NOMO-1 treated with dmso at 0.1 percent for 144 hours (cell line): Measurements from ENCODE around the gene NPR3.

Experiments used
- DNase-seq: peaks from one replicate; lab custom pipeline; 2025; ENCODE audit not compliant: unreplicated experiment; lab: John Stamatoyannopoulos, UW

Gene NPR3, protein sequence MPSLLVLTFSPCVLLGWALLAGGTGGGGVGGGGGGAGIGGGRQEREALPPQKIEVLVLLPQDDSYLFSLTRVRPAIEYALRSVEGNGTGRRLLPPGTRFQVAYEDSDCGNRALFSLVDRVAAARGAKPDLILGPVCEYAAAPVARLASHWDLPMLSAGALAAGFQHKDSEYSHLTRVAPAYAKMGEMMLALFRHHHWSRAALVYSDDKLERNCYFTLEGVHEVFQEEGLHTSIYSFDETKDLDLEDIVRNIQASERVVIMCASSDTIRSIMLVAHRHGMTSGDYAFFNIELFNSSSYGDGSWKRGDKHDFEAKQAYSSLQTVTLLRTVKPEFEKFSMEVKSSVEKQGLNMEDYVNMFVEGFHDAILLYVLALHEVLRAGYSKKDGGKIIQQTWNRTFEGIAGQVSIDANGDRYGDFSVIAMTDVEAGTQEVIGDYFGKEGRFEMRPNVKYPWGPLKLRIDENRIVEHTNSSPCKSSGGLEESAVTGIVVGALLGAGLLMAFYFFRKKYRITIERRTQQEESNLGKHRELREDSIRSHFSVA

DNA sequence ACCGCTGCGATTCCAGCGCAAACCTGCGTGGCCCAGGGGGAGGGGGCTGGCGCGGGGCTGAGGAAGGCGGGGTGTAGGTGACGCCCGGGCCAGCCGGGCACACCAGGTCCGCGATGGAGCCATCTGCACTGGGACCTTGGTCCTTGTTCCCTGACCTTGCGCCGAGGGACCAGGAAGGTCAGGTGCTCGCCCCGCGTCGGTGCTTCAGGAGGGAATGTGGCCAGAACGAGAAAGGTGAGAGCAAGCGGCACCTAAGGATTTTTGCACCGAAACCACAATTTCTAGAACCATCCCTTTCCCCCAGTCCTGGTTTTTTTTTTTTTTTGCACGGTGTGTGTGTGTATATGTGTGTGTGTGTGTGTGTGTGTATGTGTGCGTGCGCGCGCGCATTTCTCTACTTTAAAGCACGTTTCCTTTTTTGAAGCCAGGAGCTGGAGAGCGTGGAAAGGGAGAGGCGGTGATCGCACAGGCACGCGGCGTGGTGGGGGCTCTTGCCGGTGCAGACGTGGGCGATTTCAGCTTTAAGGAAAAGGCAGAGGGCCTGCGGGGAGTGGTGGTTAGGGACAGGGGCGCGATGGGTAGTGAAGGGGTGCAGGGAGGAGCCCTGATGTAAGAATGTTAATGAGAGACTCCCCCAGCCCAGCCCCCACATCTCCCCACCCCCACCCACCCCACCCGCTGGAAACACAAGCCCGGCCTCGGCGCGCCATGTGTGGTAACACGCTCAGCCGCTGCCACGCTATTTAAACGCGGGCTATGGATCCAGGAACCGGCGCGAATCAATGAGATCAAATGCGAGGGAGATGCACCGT, at the start of gene NPR3:
TSS of gene NPR3 (plus strand) at position 772 of the 812 bp plus-strand sequence. CDS start 456 bp downstream, outside the sequence.
- no peak for DNase-seq

DNA sequence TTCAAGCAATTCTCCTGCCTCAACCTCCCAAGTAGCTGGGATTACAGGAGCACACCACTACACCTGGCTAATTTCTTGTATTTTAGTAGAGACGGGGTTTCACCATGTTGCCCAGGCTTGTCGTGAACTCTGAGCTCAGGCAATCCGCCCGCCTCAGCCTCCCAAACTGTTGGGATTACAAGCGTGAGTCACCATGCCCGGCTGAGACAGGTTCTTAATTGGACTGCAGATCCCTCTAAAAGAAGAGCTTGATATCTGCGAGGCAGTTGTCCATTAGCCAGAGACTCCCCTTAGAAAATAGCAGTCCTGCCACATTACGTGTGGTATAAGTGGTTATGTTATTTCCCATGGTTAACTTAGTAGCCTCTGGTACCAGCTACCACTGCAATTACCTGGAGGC, 46.6 kb upstream of the NPR3 start:
- DNase-seq, result no peak

DNA sequence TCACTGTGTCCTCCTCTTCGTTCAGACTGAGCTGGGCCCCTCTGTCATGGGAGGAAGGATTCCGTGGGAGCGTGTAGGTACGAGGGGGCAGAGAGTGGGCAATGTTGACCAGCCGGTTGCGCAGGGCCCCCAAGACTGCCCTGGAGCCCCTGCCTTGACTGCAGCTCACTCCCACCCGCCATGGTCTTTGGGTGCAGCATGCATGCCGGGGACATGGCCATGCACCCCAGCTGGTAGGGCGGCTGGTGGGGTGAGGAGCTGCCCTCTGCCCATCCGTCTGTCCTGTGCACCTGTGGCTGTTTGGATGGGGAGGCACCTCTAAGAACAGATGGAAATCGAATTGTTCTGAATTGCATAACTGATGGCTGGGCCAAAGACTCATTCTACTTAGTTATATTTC, 42.6 kb upstream of the NPR3 start:
- DNase-seq, result no peak

DNA sequence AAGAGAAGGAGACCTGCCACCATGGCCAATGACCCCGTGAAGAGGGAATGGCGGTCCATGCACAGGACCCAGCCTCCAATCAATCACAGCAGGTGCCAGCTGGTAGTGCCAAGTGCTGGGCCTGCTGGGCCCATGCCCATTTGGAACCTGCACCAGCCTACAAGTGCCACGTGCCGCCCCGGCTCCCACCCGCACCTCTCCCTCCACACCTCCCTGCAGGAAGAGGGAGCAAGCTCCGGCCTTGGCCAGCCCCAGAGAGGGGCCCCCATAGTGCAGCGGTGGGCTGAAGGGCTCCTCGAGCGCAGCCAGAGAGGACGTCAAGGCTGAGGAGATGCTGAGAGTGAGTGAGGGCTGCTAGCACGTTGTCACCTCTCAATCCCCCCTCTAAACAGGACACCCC, 37.8 kb upstream of the NPR3 start:
- DNase-seq, result no peak

DNA sequence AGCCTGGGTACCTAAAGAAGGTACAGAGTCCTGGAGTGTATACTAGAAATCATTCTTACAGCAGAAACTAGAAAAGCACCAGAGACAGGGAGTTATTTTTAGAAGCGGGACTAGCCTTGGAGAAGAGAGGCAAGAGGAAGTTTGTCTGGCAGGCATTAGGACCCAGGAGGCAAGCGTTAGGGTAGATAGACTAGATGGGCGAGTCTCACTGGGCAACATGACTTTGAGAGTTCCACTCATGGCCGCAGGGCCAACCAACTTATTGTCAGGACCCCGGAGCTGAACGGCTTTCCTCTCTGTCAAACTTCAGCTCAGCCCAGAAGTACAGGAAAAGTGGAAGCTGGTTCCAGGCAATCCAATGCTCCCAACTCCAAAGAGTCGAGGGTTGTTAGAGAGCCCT, 34.1 kb upstream of the NPR3 start:
- peak; percentile 11 for DNase-seq

DNA sequence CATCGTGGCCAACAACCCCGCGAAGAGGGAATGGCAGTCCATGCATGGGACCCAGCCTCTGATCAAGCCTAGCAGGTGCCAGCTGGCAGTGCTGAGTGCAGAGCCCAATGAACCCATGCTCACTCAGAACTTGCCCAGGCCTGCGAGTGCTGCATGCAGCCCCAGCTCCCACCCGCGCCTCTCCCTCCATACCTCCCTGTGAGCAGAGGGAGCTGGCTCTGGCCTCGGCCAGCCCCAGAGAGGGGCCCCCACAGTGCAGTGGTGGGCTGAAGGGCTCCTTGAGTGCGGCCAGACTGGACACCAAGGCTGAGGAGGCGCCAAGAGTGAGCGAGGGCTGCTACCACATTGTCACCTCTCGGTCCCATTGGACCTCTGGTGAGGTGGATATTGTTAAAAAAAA, 32.6 kb upstream of the NPR3 start:
- DNase-seq, result no peak

DNA sequence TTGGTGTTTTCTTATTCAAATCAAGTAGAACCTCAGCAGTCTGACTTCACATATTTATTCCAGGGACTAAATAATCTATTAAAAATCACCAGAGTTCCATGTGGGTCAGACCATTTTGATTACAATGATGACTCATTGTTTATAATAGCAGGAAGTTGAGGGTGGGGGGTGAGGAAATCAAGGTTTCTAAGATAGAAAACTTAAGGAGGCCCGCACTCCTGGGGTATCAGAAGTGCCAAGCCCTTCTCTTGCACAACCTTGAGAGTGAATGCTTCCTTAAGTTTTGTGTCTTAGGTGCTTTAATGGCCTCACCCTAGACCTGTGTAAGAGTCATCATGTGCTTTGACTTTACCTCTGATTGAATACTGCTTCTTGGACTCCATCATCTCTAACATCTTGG, 31.9 kb upstream of the NPR3 start:
- peak; percentile 9 for DNase-seq

DNA sequence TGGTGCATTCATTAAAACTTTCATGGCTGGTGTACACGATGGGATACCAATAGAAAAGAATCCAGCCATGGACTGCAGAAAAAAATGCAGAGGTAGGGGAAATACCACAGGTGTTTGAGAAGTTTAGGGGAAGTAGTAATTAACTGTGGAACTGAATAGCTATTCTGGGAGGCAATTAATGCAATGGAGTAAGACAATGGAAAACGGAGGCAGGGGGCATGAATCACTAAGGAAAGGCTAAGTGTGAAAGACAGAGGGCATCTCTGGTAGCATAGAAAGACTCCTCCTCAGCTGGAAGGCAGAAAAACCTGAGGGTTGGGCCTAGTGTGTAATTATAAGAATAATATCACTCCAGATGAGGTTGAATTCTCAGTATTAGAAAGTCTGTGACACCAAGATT, 30.9 kb upstream of the NPR3 start:
- DNase-seq, result no peak

DNA sequence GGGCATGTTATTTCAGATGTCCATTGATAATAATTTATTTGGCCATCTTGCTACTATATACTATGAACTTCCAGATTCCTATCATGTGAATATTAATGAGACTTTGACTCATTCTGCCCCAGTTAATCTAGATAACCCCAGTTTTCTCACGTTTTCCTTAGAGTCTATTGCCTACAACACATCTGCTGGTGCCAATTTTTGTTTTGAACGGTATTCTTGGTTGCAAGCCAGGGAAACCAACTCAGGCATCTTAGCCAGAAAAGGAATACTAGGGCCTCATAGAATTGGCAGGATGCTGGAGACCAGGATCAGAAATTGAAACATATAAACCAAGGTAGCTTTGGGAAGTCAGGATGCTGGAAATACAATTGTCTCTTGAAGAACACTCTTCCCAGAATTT, 28.0 kb upstream of the NPR3 start:
- no peak for DNase-seq

DNA sequence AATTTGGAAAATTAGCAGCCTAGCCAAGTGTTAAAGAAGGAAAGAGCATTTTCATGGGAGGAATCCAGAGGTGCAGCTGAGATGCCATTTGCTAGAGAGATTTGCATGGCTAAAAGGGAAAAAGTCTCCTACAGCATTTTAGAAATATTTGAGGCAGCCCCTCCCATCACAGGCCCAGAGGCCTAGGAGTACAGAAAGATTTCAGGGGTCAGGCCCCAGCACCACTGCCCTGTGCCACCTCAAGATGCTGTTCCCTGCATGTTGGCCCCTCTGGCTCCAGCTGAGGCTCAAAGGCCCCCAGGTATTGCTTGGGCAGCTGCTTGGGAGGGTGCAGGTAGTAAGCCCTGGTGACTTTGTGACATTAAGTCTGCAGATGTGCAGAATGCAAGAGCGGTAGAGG, 26.9 kb upstream of the NPR3 start:
- DNase-seq, result no peak

DNA sequence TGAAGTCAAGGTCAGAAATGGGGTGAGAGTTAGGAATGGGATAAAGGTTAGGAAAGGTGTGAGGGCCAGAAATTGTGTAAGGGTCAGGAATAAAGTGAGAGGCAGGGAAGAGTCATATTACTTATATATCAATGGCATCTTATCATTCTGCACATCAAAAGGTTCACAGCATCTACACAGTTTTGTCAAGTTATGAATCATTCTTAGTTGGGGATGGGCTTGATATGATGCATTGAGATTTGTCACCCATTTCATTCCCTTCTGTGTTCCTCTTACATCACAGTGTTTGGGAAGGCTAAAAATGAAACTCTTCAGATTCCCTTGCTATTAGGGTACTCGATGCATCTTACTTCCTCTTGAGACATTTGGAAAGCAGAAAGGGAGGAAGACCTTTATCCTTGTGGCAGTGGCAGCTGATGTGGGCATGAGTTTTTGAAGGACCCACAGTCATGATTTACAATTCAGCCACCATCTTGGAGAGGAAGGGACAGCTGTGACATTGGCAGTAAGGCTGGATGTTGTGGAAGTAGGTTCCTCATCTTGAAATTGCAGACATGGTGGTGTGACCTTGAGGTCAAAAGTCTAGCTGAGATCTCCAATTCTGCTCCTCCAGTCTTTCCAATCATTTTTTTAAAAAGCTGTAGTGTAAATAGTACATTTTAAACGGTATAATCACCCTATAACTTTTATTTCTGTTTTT, 24.2 kb upstream of the NPR3 start:
- no peak for DNase-seq

DNA sequence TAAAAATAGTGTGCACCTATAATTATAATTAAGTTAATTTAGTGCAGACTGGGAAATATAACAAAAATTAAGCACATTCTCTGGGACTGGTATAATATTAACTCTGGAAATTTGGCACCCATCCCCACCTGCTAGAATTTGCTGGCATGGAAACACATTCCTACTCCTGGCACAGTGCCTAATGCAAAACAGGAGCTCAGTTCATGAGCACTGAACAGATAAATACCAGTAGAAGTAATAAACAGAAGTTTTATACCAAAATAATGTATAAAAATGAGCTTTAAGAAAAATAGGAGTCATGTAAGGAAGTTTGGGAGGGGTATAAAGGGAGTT, 23.7 kb upstream of the NPR3 start:
- DNase-seq, result no peak

DNA sequence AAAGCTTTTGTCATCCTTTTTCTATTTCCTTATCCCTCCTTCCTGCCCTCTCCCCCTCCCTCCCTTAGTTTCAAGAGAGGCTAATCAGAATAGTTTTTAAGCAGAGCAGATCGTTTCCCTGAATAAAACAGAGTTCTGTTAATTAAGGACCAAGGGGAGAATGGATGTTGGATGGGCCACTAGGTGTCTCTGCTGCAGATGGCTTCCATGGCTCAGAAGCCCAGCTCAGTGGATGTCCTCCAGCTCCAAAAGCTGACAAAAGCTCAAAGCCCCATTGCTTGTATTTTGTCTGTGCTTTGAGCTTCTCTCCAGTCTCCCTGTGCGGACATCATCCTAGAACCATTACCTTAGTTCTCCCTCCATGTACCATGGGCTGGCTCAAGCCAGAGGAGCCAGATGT, 21.0 kb upstream of the NPR3 start:
- DNase-seq, result no peak

DNA sequence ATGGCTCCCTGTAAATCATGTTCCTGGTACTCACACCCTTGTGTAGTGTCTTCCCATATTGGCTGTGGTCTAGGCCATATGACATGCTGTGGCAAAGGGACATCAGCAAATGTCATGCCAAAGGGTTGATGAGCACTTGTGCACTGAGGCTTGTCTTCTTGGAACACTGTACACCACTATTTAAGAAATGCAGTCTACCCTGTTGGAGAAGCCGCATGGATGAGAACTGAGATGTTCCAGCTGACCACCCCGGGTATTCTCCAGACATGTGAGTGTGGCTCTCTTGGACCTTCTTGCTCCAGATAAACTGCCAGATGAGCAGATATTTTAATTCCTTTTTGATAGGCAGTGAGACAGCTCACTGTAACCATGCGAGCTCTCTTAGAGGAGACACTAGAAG, 20.5 kb upstream of the NPR3 start:
- DNase-seq, result no peak

DNA sequence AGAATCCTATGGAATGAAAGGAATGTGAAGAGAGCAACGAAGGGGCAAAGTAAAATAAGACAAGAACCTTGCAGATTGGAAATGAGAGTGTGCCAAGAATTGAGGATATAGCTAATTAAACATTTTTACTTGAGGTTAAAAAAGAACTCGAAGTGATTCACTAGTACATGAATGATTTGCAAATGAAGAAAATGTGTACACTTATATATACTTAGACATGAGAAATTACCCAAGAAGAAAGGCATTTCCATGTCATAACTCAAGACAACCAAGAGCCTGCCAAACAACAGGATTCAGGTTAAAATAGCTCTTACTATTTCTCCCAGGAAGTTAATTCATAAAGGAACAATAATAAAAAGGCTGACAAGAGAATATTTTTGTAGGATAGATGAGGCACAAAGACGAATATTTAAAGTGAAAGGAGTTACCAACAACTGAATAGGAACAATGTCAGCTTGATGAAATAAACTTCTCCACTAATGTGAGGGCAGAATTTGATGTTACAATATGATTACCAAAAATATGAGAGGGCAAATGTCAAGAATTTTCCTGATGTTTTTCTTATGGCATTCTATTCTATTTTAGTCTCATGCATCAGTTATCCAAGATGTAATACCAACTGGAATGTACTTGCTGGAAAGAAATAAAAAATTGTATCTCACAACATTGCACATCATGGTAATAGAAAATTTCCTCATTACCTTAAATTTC, 18.9 kb upstream of the NPR3 start:
- DNase-seq, result no peak

DNA sequence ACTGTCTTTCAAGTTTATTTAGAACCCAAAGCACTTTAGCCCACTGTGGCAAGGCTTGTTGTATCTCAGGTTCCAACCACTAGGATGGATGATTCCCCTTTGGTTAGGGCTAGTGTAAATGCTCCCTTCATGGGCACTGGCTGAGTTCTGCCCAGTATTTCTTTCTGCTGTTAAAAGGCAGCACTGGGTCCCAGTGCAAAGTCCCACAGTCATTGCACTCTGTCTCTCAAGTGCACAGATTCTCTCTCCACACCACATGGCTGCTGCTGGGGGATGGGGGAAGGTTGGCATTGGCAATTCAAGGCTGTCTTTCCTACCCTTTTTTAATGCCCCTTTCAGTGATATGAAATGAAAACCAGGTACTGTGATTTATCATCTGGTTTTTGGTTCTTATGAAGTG, 7.2 kb upstream of the NPR3 start:
- DNase-seq, result no peak

DNA sequence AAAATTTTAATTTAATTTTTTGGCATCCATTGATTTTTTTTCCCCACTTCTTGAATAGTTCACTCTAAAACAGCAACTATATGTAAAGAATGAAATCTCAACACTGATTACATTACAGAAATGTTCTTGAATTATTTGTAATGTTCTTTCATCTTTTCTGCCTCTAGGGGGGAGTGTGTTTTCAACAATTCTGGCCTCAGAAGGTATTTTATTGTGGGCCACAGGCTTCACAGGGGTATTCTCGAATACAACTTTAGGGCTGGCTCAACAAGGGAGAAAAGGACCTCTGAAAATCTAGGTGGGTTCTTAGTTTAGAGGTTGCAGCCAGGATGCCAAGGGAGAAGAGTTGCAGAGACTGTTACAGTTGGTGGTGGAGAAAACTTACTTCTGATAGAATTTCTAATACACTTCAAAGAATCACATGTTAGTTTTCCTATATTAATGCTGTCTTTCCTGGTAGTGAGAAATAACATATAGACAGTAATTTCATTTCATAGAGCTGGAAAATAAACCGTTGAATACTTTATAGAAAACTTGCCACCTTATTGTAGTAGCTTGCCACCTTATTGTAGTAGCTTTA, 3.6 kb upstream of the NPR3 start:
- DNase-seq, result no peak

DNA sequence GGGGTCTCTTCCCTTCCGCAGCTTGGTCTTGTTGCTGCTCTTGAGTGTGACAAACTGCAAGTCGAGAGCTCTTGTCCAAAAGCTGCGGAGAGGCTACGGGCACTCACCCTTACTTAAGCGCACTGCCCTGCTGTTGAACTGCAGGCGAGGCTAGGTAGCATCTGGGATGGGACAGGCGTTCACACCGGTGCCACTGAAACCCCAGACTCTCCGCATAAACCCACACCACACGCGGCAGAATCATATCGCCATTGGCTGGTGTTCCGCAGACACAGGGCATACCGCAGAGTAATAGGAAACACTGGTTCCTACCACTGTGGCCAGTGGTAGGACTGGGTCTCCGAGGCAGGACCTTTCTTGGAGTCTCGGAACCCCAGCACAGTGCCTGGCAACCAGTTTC, 2.2 kb upstream of the NPR3 start:
- DNase-seq, result no peak

DNA sequence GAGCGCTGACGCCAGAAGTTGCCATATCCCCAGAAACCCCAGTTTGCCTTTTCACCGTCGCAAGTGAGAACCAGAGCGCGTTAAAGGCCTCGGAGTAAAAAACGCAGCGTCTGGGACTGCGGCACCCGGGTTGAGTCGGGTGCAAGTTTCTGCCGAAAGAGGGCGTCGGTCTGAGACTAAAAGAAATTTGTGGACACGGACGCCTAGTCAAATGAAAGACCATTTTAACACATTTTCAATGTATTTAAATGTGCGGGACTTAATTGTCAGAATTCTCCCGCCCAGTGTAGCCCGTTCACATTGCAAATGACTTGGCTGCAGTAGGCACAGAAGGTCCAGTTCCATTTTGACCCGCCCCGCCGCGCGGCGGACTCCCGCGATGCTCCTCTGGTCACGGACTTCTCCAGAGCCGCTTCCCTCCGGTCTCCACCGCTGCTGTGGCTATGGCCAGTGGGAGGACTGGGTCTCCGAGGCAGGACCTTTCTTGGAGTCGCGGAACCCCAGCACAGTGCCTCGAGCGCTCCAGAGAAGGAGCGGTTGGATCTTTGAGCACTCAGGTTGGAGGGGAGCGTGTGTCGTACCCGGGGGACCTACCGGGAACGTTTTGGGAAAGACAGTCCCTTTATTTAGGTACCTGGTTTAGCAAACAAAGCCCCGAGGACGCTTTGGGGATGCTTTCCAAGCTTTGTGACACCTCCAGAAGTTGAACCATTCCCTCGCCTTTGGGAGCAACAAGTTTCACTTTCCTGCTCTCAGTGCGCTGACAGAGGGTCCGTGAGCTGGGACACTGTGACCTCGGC, 1.2 kb upstream of the NPR3 start:
- peak; percentile 80 for DNase-seq

DNA sequence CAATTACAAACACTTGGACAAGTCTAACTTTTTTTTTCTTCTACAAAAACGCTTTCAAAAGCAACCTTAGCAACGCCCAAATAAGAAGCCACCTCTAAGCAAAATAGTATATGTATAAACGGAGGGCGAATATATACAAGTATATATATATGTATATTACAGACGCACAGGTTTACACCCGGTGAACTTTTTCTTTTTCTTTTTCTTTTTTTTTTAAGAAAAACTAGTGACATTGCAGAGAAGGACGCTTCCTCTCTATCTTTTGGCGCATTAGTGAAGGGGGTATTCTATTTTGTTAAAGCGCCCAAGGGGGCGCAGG, 200 bp downstream of the NPR3 start:
- DNase-seq, result no peak
